ENCODE results near the gene STX7. TPM values are rescaled to one million over a fixed set of nuclear protein-coding genes. Genes with fewer than 3 reads are reported as not detected.

Gene STX7
- total RNA-seq, 2 experiments from 2014 or later: 66.5 to 178 TPM

DNA sequence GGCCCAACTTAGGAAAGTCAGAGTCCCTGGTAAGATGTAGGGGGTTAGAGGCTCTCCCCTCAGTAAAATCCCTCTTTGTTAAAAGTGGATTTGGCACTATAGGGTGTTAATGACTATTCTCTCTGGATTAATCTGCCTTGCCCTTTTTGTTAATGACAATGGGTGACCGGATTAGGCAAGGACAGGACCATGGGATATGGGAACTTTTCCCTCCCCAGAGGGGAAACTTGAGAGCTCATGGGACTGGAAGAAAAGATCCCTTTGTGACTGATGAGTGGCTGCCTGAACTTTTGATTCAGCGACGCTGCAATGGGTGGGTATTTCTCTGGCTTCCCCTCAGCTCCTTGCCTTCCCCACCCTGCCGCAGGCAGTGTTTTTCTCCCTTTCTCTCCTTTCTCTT lies 12.9 kb upstream of the STX7 start:
- TF ChIP-seq, protein P1, sequence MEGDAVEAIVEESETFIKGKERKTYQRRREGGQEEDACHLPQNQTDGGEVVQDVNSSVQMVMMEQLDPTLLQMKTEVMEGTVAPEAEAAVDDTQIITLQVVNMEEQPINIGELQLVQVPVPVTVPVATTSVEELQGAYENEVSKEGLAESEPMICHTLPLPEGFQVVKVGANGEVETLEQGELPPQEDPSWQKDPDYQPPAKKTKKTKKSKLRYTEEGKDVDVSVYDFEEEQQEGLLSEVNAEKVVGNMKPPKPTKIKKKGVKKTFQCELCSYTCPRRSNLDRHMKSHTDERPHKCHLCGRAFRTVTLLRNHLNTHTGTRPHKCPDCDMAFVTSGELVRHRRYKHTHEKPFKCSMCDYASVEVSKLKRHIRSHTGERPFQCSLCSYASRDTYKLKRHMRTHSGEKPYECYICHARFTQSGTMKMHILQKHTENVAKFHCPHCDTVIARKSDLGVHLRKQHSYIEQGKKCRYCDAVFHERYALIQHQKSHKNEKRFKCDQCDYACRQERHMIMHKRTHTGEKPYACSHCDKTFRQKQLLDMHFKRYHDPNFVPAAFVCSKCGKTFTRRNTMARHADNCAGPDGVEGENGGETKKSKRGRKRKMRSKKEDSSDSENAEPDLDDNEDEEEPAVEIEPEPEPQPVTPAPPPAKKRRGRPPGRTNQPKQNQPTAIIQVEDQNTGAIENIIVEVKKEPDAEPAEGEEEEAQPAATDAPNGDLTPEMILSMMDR (conservative IDR thresholded peaks at IDR 0.05; ENCODE audit: low read length): no peak
- no peak for TF ChIP-seq EZH2phosphoT487 (IDR thresholded peaks at IDR 0.05; ENCODE audit: borderline replicate concordance, low read depth, low read length)
- Histone ChIP-seq H3K4me3 (ENCODE audit: low read depth, low read length, poor library complexity, severe bottlenecking) (no peak overlapping the region), H3K79me2 (ENCODE audit: insufficient read depth, low read depth, low read length) (no peaks in the 10 kb centered on the region), H3K27ac (ENCODE audit: low read depth, low read length, poor library complexity, severe bottlenecking) (no peak overlapping the region), H3K4me2 (ENCODE audit: low read length) (no peak overlapping the region), H3K9me2 (ENCODE audit: insufficient read depth, low read length) (no peaks in the 10 kb centered on the region), H2AFZ (ENCODE audit: low read length) (no peak overlapping the region), H3K9me3 (ENCODE audit: low read length) (peaks cover 1% of the 10 kb centered on the region; the same call in 1 of the 2 replicates), H4K20me1 (ENCODE audit: insufficient read depth, low read length) (no peaks in the 10 kb centered on the region), H3K4me1 (ENCODE audit: insufficient read depth, low read length, poor library complexity, severe bottlenecking) (peaks cover 7% of the 10 kb centered on the region), H3K36me3 (ENCODE audit: insufficient read depth, low read length) (no peaks in the 10 kb centered on the region)
- DNase-seq (ENCODE audit: low spot score): no peak
- ChIA-PET CTCF (ENCODE audit: unreplicated experiment) (no interaction called here), POLR2A (interaction anchor here (1.4 to 1.6 kb wide), 2 partner anchors 11 to 17 kb away, joined by 3 to 4 read pairs; no protein-coding TSS in a partner anchor)
- BruUV-seq (replicated peaks): no TSS peak
- intact Hi-C loops (cut with micrococcal nuclease; ENCODE audit: unreplicated experiment): no loop called here

DNA sequence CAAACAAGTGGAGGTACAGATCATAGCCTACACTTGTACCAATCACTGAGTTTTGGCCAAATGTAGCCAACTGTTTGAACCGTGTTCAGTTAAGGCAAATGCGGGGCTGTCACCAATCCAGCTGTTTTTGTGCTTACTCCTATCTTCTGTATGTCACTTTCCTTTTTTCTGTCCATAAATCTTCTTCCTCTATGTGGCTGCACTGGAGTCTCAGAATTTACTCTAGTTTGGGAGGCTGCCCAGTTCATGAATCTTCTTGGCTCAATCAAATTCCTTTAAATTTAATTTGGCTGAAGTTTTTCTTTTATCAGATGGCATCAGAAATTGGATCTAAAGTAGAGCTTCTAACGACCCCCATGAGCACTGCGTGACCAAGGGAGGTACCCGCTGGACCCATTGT lies 11.7 kb upstream of the STX7 start:
- POLR2A ChIA-PET: interaction anchor here (1.0 to 2.3 kb wide), 5 partner anchors 9 to 179 kb away, joined by 3 to 9 read pairs (median 3); partner anchors contain the start of gene STX7
- CTCF ChIA-PET (ENCODE audit: unreplicated experiment): no interaction called here

DNA sequence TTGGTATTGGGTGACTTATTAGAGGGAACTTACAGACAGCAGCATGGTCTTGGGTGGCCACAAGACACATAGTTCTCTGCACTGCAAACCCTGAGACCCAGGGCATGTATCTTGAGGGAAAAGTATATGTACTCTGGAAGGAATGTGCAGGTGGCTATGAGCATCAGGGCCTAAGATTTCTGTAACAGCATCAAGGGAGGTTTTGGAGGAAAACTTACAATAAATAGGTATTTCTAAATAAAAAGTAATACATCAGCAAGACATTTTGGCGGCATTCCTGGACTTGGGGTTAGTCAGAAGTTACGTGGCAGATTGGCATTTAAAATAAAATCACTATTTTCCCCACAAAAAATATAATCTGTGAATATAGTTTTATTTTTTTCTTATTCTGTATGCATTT lies 8.0 kb upstream of the STX7 start:
- CTCF ChIA-PET (ENCODE audit: unreplicated experiment): no interaction called here
- POLR2A ChIA-PET: no interaction called here
- Histone ChIP-seq H3K4me3 (ENCODE audit: low read depth, low read length, poor library complexity, severe bottlenecking) (no peak overlapping the region), H3K27ac (ENCODE audit: low read depth, low read length, poor library complexity, severe bottlenecking) (no peak overlapping the region), H2AFZ (ENCODE audit: low read length) (no peak overlapping the region), H4K20me1 (ENCODE audit: insufficient read depth, low read length) (no peaks in the 10 kb centered on the region), H3K9me3 (ENCODE audit: low read length) (no peaks in the 10 kb centered on the region), H3K79me2 (ENCODE audit: insufficient read depth, low read depth, low read length) (no peaks in the 10 kb centered on the region), H3K4me1 (ENCODE audit: insufficient read depth, low read length, poor library complexity, severe bottlenecking) (no peaks in the 10 kb centered on the region), H3K9me2 (ENCODE audit: insufficient read depth, low read length) (no peaks in the 10 kb centered on the region), H3K36me3 (ENCODE audit: insufficient read depth, low read length) (no peaks in the 10 kb centered on the region), H3K4me2 (ENCODE audit: low read length) (no peak overlapping the region)
- DNase-seq (ENCODE audit: low spot score): no peak
- intact Hi-C loops (cut with micrococcal nuclease; ENCODE audit: unreplicated experiment): no loop called here
- TF ChIP-seq, protein P1 (conservative IDR thresholded peaks at IDR 0.05; ENCODE audit: low read length): no peak
- no peak for TF ChIP-seq EZH2phosphoT487 (IDR thresholded peaks at IDR 0.05; ENCODE audit: borderline replicate concordance, low read depth, low read length)
- no TSS peak for BruUV-seq (replicated peaks)

More for the DNA sequence above, 11.7 kb upstream of the STX7 start:
- H4K20me1 ChIP-seq (ENCODE audit: insufficient read depth, low read length): no peaks in the 10 kb centered on the region
- no peaks in the 10 kb centered on the region for H3K9me3 ChIP-seq (ENCODE audit: low read length)
- H3K36me3 ChIP-seq (ENCODE audit: insufficient read depth, low read length): no peaks in the 10 kb centered on the region
- no peak overlapping the region for H3K4me2 ChIP-seq (ENCODE audit: low read length)
- no peak for DNase-seq (ENCODE audit: low spot score)
- no peaks in the 10 kb centered on the region for H3K79me2 ChIP-seq (ENCODE audit: insufficient read depth, low read depth, low read length)
- no peak overlapping the region for H3K4me3 ChIP-seq (ENCODE audit: low read depth, low read length, poor library complexity, severe bottlenecking)
- TF ChIP-seq, protein P1 (conservative IDR thresholded peaks at IDR 0.05; ENCODE audit: low read length): no peak
- no peak for TF ChIP-seq EZH2phosphoT487 (IDR thresholded peaks at IDR 0.05; ENCODE audit: borderline replicate concordance, low read depth, low read length)
- no peak overlapping the region for H2AFZ ChIP-seq (ENCODE audit: low read length)
- no peak overlapping the region for H3K27ac ChIP-seq (ENCODE audit: low read depth, low read length, poor library complexity, severe bottlenecking)
- H3K9me2 ChIP-seq (ENCODE audit: insufficient read depth, low read length): no peaks in the 10 kb centered on the region
- intact Hi-C loops (cut with micrococcal nuclease; ENCODE audit: unreplicated experiment): no loop called here
- BruUV-seq (replicated peaks): no TSS peak
- peaks cover 1% of the 10 kb centered on the region for H3K4me1 ChIP-seq (ENCODE audit: insufficient read depth, low read length, poor library complexity, severe bottlenecking)

Measured in OCI-LY7 (cell line).